Fibroblast of mammary gland (primary cell): ENCODE data around the gene KANK4.

Experiments used
- DNase-seq: peaks from one replicate; pipeline ENCODE4 v3.0.0-alpha.2; 2010; ENCODE audit warnings: low read depth
- H3K4me3 ChIP-seq: 2 replicates; pipeline ENCODE4 v1.5.1; 2011; ENCODE audit warnings: low read depth, mild to moderate bottlenecking, low read length, moderate library complexity; ENCODE audit not compliant: control insufficient read depth
- CTCF ChIP-seq: conservative IDR thresholded peaks from 2 replicates; pipeline ENCODE4 v1.5.1; 2011; ENCODE audit warnings: low read depth, low read length, inconsistent platforms; ENCODE audit not compliant: control insufficient read depth, insufficient read depth

KANK4 gene

DNA sequence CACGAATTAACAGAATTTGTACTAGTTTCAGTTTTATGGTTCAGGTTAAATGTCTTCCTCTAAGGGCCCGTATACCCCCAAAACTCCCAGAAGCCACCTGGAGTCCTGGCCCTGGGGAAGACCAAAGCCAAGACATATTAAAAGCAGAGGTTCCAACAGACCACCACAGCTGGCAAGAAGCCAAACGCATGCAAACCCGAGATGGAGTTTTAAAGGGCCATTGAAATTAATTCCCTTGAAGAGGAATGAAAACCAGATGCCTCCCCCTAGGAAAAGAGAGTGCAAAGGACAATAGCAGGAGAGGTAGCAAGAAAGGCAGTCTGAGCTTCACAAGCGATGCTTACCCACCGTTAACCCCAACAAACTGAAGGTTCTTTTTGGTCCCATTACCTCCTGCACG lies 48.1 kb downstream of the KANK4 start:
- no peak overlapping the region for H3K4me3 ChIP-seq
- no peak for TF ChIP-seq CTCF
- DNase-seq = no peak

GRCh38 chr1:62269851-62270495 lies 49.3 kb downstream of the KANK4 start:
- H3K4me3 ChIP-seq = no peak overlapping the region
- no peak for TF ChIP-seq CTCF
- no peak for DNase-seq

GRCh38 chr1:62269439-62269838 lies 49.8 kb downstream of the KANK4 start:
- no peak for DNase-seq
- H3K4me3 ChIP-seq = no peak overlapping the region
- TF ChIP-seq CTCF = no peak

GRCh38 chr1:62268315-62268714 lies 50.9 kb downstream of the KANK4 start:
- no peak overlapping the region for H3K4me3 ChIP-seq
- no peak for TF ChIP-seq CTCF
- DNase-seq = no peak

DNA sequence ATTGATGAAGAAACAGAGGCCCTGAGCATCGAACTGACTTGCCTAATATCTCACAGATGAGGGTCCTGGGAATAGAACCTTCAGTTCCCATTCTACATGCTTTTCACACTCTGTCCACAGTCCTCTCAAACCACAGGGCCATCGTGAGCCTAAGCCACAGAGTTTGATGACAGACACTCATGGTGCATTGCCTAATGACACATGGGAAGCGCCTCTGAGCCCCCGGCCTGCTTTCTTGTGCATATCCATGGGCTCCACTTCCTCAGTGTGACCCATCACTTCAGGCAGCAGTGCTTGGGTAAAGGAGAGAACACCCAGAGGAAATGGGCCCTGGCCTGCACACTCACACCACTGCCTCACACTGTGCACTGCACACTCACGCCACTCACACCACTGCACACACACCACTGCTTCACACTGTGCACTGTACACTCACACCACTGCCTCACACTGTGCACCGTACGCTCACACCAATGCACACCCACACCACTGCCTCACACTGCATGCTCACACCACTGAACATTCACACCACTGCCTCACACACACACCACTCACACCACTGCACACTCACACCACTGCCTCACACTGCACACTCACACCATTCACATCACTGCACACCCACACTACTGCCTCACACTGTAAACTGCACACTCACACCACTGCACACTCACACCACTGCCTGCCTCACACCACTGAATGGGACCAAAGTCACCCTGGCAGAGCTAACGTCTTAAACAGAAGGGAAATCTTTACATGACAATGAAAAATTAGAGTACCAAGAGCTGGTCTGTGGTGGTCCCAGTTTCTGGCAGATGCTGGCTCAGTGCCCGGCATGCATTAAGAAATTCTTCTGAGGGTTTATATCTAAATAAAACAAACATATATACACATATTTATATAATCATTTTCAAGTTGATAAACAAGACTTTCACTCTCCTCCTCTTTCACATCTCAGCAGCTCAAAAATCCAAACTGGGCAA lies 53.0 kb downstream of the KANK4 start:
- no peak overlapping the region for H3K4me3 ChIP-seq
- no peak for DNase-seq
- no peak for TF ChIP-seq CTCF

GRCh38 chr1:62263814-62264353 lies 55.4 kb downstream of the KANK4 start:
- DNase-seq = no peak
- TF ChIP-seq CTCF = no peak
- no peak overlapping the region for H3K4me3 ChIP-seq
